Neural cell (in vitro differentiated cells): ENCODE measurements around the gene ATP8B4. TPM values are rescaled to one million over a fixed set of nuclear protein-coding genes. Genes with fewer than 3 reads are reported as not detected.
"Not testable (repeated sequence)": the region's sequence is repeated elsewhere in the genome, so short reads cannot be mapped to it uniquely, and the experiment has no call there.

Experiments
- H2AFZ ChIP-seq: fragments of 200-600, 300-800 bp; sonication (generic), shearing (Covaris generic); 2 replicates; pipeline ENCODE4 v1.6.0; 2014; ENCODE audit warnings: low read depth, mild to moderate bottlenecking, antibody characterized with exemption, low read length, moderate library complexity
- H3F3A ChIP-seq: fragments of 200-600 bp; shearing (Covaris generic); 2 replicates; pipeline ENCODE4 v1.6.1; 2016; ENCODE audit warnings: mild to moderate bottlenecking, moderate library complexity, mixed read lengths, antibody characterized with exemption, low read length; ENCODE audit not compliant: insufficient read depth, poor library complexity, severe bottlenecking
- H3K27ac ChIP-seq: fragments of 200-600, 300-800 bp; sonication (generic), shearing (Covaris generic); 2 replicates; pipeline ENCODE4 v1.5.1; 2014; ENCODE audit warnings: mild to moderate bottlenecking, low read length, moderate library complexity
- H3K27me3 ChIP-seq: fragments of 300-800, 200-600 bp; sonication (generic), shearing (Covaris generic); 2 replicates; pipeline ENCODE4 v1.6.0; 2014; ENCODE audit warnings: mild to moderate bottlenecking, low read depth, low read length, moderate library complexity; ENCODE audit not compliant: insufficient read depth
- H3K36me3 ChIP-seq: fragments of 300-800, 200-600 bp; sonication (generic), shearing (Covaris generic); 2 replicates; pipeline ENCODE4 v1.5.1; 2014; ENCODE audit warnings: mild to moderate bottlenecking, antibody characterized with exemption, low read length, moderate library complexity; ENCODE audit not compliant: insufficient read depth
- H3K4me2 ChIP-seq: fragments of 300-800, 200-600 bp; sonication (generic), shearing (Covaris generic); 2 replicates; pipeline ENCODE4 v1.6.0; 2014; ENCODE audit warnings: mild to moderate bottlenecking, low read length
- H3K4me3 ChIP-seq: fragments of 300-800, 200-600 bp; sonication (generic), shearing (Covaris generic); 2 replicates; pipeline ENCODE4 v1.5.1; 2014; ENCODE audit warnings: mild to moderate bottlenecking, low read length, moderate library complexity
- H3K79me2 ChIP-seq: fragments of 200-600 bp; shearing (Covaris generic); replicated peaks from 2 replicates; pipeline ENCODE4 v1.6.0; 2014; ENCODE audit warnings: mild to moderate bottlenecking, low read length, moderate library complexity; ENCODE audit not compliant: insufficient read depth
- H3K9ac ChIP-seq: fragments of 300-800, 200-600 bp; sonication (generic), shearing (Covaris generic); 2 replicates; pipeline ENCODE4 v1.6.1; 2016; ENCODE audit warnings: mild to moderate bottlenecking, low read length, mixed read lengths
- H3K9me2 ChIP-seq: fragments of 200-600 bp; shearing (Covaris generic); 2 replicates; pipeline ENCODE4 v1.6.1; 2016; ENCODE audit warnings: mild to moderate bottlenecking, low read length, mixed read lengths; ENCODE audit not compliant: insufficient read depth
- H3K9me3 ChIP-seq: fragments of 200-600, 300-800 bp; sonication (generic), shearing (Covaris generic); 2 replicates; pipeline ENCODE4 v1.6.1; 2016; ENCODE audit warnings: mild to moderate bottlenecking, mixed run types, low read length, moderate library complexity, mixed read lengths
- H4K20me1 ChIP-seq: fragments of 200-600 bp; shearing (Covaris generic); 2 replicates; pipeline ENCODE4 v1.6.1; 2016; ENCODE audit warnings: mild to moderate bottlenecking, mixed run types; ENCODE audit not compliant: insufficient read depth
- CTCF ChIP-seq: fragments of 450-650 bp; IDR thresholded peaks from 2 replicates; pipeline ENCODE4 v1.5.1; 2014; ENCODE audit warnings: antibody characterized with exemption, mild to moderate bottlenecking, moderate library complexity; ENCODE audit not compliant: poor library complexity, severe bottlenecking
- EP300 ChIP-seq: fragments of 450-650 bp; conservative IDR thresholded peaks from 2 replicates; pipeline ENCODE4 v1.6.1; 2014; ENCODE audit warnings: antibody characterized with exemption, mild to moderate bottlenecking, moderate library complexity; ENCODE audit not compliant: poor library complexity, severe bottlenecking
- EZH2 ChIP-seq: fragments of 200-600, 300-800 bp; shearing (Covaris generic), sonication (generic); IDR thresholded peaks from 2 replicates; pipeline ENCODE4 v1.6.1; 2014; ENCODE audit warnings: antibody characterized with exemption, low read length, borderline replicate concordance, mild to moderate bottlenecking; ENCODE audit not compliant: insufficient read depth, poor library complexity, severe bottlenecking
- MXI1 ChIP-seq: fragments of 450-650 bp; conservative IDR thresholded peaks from 2 replicates; pipeline ENCODE4 v1.6.1; 2014; ENCODE audit warnings: antibody characterized with exemption, mild to moderate bottlenecking; ENCODE audit not compliant: poor library complexity, severe bottlenecking
- POLR2AphosphoS5 ChIP-seq: IDR thresholded peaks from 2 replicates; pipeline ENCODE4 v1.6.1; 2012
- RAD21 ChIP-seq: fragments of 450-650 bp; conservative IDR thresholded peaks from 2 replicates; pipeline ENCODE4 v1.6.1; 2014; ENCODE audit warnings: antibody characterized with exemption, mild to moderate bottlenecking, moderate library complexity
- REST ChIP-seq: IDR thresholded peaks from 2 replicates; pipeline ENCODE4 v1.6.1; 2012; ENCODE audit warnings: borderline replicate concordance
- SMC3 ChIP-seq: fragments of 450-650 bp; conservative IDR thresholded peaks from 2 replicates; pipeline ENCODE4 v1.6.1; 2014; ENCODE audit warnings: antibody characterized with exemption, mild to moderate bottlenecking, moderate library complexity; ENCODE audit not compliant: poor library complexity
- TAF1 ChIP-seq: IDR thresholded peaks from 2 replicates; pipeline ENCODE4 v1.6.1; 2012; ENCODE audit warnings: low read depth
- polyA plus RNA-seq: library from polyadenylated mRNA; depleted of rRNA; stranded (reverse); fragments of >200 nt; gene quantifications from 2 replicates; pipeline ENCODE4 v1.2.3, GENCODE V29; 2014

The ATP8B4 gene
- polyA plus RNA-seq, 1 donor from 2014 or later, result 2.9 TPM

- H3K4me3 ChIP-seq, result no peak overlapping the region
- no peaks in the 10 kb centered on the region for H3K9me2 ChIP-seq
- no peaks in the 10 kb centered on the region for H3K36me3 ChIP-seq
- no peaks in the 10 kb centered on the region for H3K79me2 ChIP-seq
- no peaks in the 10 kb centered on the region for H4K20me1 ChIP-seq
- no peaks in the 10 kb centered on the region for H3F3A ChIP-seq
- H3K27me3 ChIP-seq, result no peaks in the 10 kb centered on the region
- no peak overlapping the region for H2AFZ ChIP-seq
- TF ChIP-seq TAF1 (no peak), MXI1 (no peak), CTCF (no peak), EZH2 (no peak), RAD21 (no peak), REST (no peak), SMC3 (no peak), EP300 (no peak), POLR2AphosphoS5 (no peak)
- no peak overlapping the region for H3K27ac ChIP-seq
- H3K4me2 ChIP-seq, result no peak overlapping the region
- H3K9ac ChIP-seq, result no peak overlapping the region
- H3K9me3 ChIP-seq, result no peaks in the 10 kb centered on the region
These were observed 154.5 kb downstream of the ATP8B4 start for GRCh38 chr15:49964551-49964950.

GRCh38 chr15:49964061-49964460 lies 155.0 kb downstream of the ATP8B4 start:
- Histone ChIP-seq H3K36me3 (no peaks in the 10 kb centered on the region), H3F3A (no peaks in the 10 kb centered on the region), H3K9me3 (no peaks in the 10 kb centered on the region), H3K4me2 (no peak overlapping the region), H4K20me1 (no peaks in the 10 kb centered on the region), H3K79me2 (no peaks in the 10 kb centered on the region), H3K9me2 (no peaks in the 10 kb centered on the region), H3K27ac (no peak overlapping the region), H3K9ac (no peak overlapping the region), H3K27me3 (no peaks in the 10 kb centered on the region), H3K4me3 (no peak overlapping the region), H2AFZ (no peak overlapping the region)
- TF ChIP-seq EP300 (no peak), RAD21 (no peak), SMC3 (no peak), CTCF (no peak), POLR2AphosphoS5 (no peak), MXI1 (no peak), TAF1 (no peak), REST (no peak), EZH2 (no peak)

- not testable (repeated sequence) for H3K9me3 ChIP-seq, H3K27ac ChIP-seq, H3K9me2 ChIP-seq, H3K4me2 ChIP-seq, H3K36me3 ChIP-seq, H3F3A ChIP-seq, H3K9ac ChIP-seq, H4K20me1 ChIP-seq, H3K27me3 ChIP-seq, H3K79me2 ChIP-seq, H3K4me3 ChIP-seq, H2AFZ ChIP-seq
These were observed 155.8 kb downstream of the ATP8B4 start for GRCh38 chr15:49963033-49963772.
